ENCODE data around the gene SPTLC3. TPM values are rescaled to one million over a fixed set of nuclear protein-coding genes. Genes with fewer than 3 reads are reported as not detected.

SPTLC3 gene
- polyA plus RNA-seq, 1 of the 3 experiments (the other 2 are of a cell fraction), result 0.02 TPM

- H3K27me3 ChIP-seq (ENCODE audit: insufficient read depth), result no peaks in the 10 kb centered on the region
- CTCF ChIA-PET, result no interaction called here
Measured at GRCh38 chr20:13128173-13128572, 119.4 kb downstream of the SPTLC3 start.

DNA sequence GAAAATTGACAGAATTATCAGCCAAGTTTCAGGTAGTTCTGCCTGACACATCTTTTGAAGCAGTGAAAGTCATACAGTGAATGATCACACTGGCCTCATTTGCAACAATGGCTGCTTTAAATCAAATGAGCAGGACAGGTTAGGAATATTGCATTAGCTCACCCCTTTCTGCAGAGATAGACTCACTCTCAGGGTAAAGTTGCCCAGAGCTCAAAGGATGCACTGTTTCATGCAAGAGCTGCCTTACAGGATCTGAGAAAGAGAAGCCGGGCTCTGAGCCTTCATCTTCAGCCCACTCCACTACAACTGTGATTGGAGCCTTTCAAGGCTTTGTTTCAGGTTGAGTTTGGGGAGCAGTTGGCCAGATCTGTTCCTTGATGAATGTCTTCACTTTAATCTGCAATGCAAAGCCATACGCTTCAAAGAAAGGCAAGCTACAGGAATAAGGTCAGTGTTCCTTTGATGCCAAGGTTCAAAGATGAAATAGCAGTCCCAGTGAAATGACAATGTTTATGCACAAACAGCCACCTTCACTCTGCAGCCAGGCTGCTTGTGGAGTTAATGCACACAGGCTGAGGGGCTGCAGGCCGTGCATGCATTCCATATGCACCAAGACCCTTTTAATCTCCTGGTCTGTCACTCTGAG, 121.4 kb downstream of the SPTLC3 start:
- Histone ChIP-seq H3K4me3 (ENCODE audit: low read depth in 2 of 2, low read length in 1 of 2) (no peak overlapping the region), H3K27ac (ENCODE audit: low read depth in 2 of 2, low read length in 1 of 2) (no peak overlapping the region), H3K27me3 (ENCODE audit: insufficient read depth) (no peaks in the 10 kb centered on the region), H3K9me3 (no peaks in the 10 kb centered on the region), H3K9ac (no peak overlapping the region), H2AFZ (ENCODE audit: low read depth) (no peak overlapping the region), H3K4me1 (ENCODE audit: control insufficient read depth in 1 of 2, insufficient read depth in 2 of 2, low read depth in 1 of 2, low read length in 1 of 2) (no peaks in the 10 kb centered on the region), H4K20me1 (ENCODE audit: insufficient read depth) (no peaks in the 10 kb centered on the region), H3K79me2 (ENCODE audit: insufficient read depth) (no peaks in the 10 kb centered on the region), H3K9me2 (no peaks in the 10 kb centered on the region), H3K36me3 (replicated peaks in 1 of 2; ENCODE audit: control insufficient read depth in 1 of 2, insufficient read depth in 2 of 2, low read length in 1 of 2) (no peaks in the 10 kb centered on the region), H3K4me2 (no peak overlapping the region), H3F3A (replicated peaks; ENCODE audit: insufficient read depth) (no peaks in the 10 kb centered on the region)
- 23% methylated on average over 3 of the region's 3 CpGs for WGBS (ENCODE audit: low lambda C conversion rate)
- DNase-seq, result no peak
- CTCF ChIA-PET, result interaction anchor here (0.6 to 2.9 kb wide), 3 partner anchors 11 to 629 kb away, joined by 3 to 16 read pairs (median 3); no protein-coding TSS in a partner anchor
- TF ChIP-seq FOXJ3 (CRISPR knock-in tag; IDR thresholded peaks at IDR 0.05), result no peak
- no peak for TF ChIP-seq POLR2AphosphoS5 (IDR thresholded peaks at IDR 0.05; ENCODE audit: low read depth, low read length)
- TF ChIP-seq, protein P1, sequence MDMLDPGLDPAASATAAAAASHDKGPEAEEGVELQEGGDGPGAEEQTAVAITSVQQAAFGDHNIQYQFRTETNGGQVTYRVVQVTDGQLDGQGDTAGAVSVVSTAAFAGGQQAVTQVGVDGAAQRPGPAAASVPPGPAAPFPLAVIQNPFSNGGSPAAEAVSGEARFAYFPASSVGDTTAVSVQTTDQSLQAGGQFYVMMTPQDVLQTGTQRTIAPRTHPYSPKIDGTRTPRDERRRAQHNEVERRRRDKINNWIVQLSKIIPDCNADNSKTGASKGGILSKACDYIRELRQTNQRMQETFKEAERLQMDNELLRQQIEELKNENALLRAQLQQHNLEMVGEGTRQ (IDR thresholded peaks at IDR 0.05; ENCODE audit: borderline replicate concordance, low read depth, low read length), result no peak
- no peak for TF ChIP-seq JUND (IDR thresholded peaks at IDR 0.05)
- TF ChIP-seq, protein P2, sequence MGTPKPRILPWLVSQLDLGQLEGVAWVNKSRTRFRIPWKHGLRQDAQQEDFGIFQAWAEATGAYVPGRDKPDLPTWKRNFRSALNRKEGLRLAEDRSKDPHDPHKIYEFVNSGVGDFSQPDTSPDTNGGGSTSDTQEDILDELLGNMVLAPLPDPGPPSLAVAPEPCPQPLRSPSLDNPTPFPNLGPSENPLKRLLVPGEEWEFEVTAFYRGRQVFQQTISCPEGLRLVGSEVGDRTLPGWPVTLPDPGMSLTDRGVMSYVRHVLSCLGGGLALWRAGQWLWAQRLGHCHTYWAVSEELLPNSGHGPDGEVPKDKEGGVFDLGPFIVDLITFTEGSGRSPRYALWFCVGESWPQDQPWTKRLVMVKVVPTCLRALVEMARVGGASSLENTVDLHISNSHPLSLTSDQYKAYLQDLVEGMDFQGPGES (IDR thresholded peaks at IDR 0.05; ENCODE audit: low read depth, low read length), result no peak
- TF ChIP-seq, protein P3, sequence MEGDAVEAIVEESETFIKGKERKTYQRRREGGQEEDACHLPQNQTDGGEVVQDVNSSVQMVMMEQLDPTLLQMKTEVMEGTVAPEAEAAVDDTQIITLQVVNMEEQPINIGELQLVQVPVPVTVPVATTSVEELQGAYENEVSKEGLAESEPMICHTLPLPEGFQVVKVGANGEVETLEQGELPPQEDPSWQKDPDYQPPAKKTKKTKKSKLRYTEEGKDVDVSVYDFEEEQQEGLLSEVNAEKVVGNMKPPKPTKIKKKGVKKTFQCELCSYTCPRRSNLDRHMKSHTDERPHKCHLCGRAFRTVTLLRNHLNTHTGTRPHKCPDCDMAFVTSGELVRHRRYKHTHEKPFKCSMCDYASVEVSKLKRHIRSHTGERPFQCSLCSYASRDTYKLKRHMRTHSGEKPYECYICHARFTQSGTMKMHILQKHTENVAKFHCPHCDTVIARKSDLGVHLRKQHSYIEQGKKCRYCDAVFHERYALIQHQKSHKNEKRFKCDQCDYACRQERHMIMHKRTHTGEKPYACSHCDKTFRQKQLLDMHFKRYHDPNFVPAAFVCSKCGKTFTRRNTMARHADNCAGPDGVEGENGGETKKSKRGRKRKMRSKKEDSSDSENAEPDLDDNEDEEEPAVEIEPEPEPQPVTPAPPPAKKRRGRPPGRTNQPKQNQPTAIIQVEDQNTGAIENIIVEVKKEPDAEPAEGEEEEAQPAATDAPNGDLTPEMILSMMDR (IDR thresholded peaks at IDR 0.05), result no peak
- TF ChIP-seq RCOR1 (IDR thresholded peaks at IDR 0.05; ENCODE audit: low read length), result no peak
- no peak for TF ChIP-seq GATA2 (CRISPR knock-in tag; IDR thresholded peaks at IDR 0.05)
- no peak for TF ChIP-seq GABPA (IDR thresholded peaks at IDR 0.05; ENCODE audit: low read depth)
- TF ChIP-seq NRF1 (IDR thresholded peaks at IDR 0.05; ENCODE audit: low read depth, low read length), result no peak
- no peak for TF ChIP-seq EP300 (IDR thresholded peaks at IDR 0.05; ENCODE audit: borderline replicate concordance in 1 of 2, low read depth in 1 of 2, low read length in 1 of 2)
- TF ChIP-seq USF1 (IDR thresholded peaks at IDR 0.05; ENCODE audit: borderline replicate concordance, low read depth), result no peak
- TF ChIP-seq TCF12 (IDR thresholded peaks at IDR 0.05), result no peak
- TF ChIP-seq SIN3A (IDR thresholded peaks at IDR 0.05; ENCODE audit: borderline replicate concordance, low read depth, low read length), result no peak
- TF ChIP-seq SMC3 (IDR thresholded peaks at IDR 0.05; ENCODE audit: low read depth, low read length), result no peak
- TF ChIP-seq, protein P4, sequence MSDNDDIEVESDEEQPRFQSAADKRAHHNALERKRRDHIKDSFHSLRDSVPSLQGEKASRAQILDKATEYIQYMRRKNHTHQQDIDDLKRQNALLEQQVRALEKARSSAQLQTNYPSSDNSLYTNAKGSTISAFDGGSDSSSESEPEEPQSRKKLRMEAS (IDR thresholded peaks at IDR 0.05; ENCODE audit: low read depth), result no peak
- no peak for TF ChIP-seq NFIC (IDR thresholded peaks at IDR 0.05; ENCODE audit: borderline replicate concordance)
- TF ChIP-seq ELF1 (IDR thresholded peaks at IDR 0.05), result no peak
- no peak for TF ChIP-seq FOSL2 (IDR thresholded peaks at IDR 0.05; ENCODE audit: borderline replicate concordance, low read depth)
- POLR2A ChIA-PET, result no interaction called here

More at GRCh38 chr20:13128173-13128572, 119.4 kb downstream of the SPTLC3 start:
- H3K9ac ChIP-seq, result no peak overlapping the region
- H4K20me1 ChIP-seq (ENCODE audit: insufficient read depth), result no peaks in the 10 kb centered on the region
- H3K36me3 ChIP-seq (replicated peaks in 1 of 2; ENCODE audit: control insufficient read depth in 1 of 2, insufficient read depth in 2 of 2, low read length in 1 of 2), result no peaks in the 10 kb centered on the region
- no peaks in the 10 kb centered on the region for H3K9me2 ChIP-seq
- no peaks in the 10 kb centered on the region for H3K9me3 ChIP-seq
- no peak overlapping the region for H3K4me3 ChIP-seq (ENCODE audit: low read depth in 2 of 2, low read length in 1 of 2)
- H3F3A ChIP-seq (replicated peaks; ENCODE audit: insufficient read depth), result no peaks in the 10 kb centered on the region
- H2AFZ ChIP-seq (ENCODE audit: low read depth), result no peak overlapping the region
- no peak overlapping the region for H3K27ac ChIP-seq (ENCODE audit: low read depth in 2 of 2, low read length in 1 of 2)
- H3K4me2 ChIP-seq, result no peak overlapping the region
- no peaks in the 10 kb centered on the region for H3K79me2 ChIP-seq (ENCODE audit: insufficient read depth)
- DNase-seq, result no peak
- WGBS (ENCODE audit: low lambda C conversion rate), result 18% methylated on average over 1 of the region's 1 CpG
- H3K4me1 ChIP-seq (ENCODE audit: control insufficient read depth in 1 of 2, insufficient read depth in 2 of 2, low read depth in 1 of 2, low read length in 1 of 2), result no peaks in the 10 kb centered on the region
- TF ChIP-seq, protein P4 (IDR thresholded peaks at IDR 0.05; ENCODE audit: low read depth), result no peak
- no peak for TF ChIP-seq EP300 (IDR thresholded peaks at IDR 0.05; ENCODE audit: borderline replicate concordance in 1 of 2, low read depth in 1 of 2, low read length in 1 of 2)
- no peak for TF ChIP-seq JUND (IDR thresholded peaks at IDR 0.05)
- no peak for TF ChIP-seq GATA2 (CRISPR knock-in tag; IDR thresholded peaks at IDR 0.05)
- no peak for TF ChIP-seq ELF1 (IDR thresholded peaks at IDR 0.05)
- no peak for TF ChIP-seq NFIC (IDR thresholded peaks at IDR 0.05; ENCODE audit: borderline replicate concordance)
- TF ChIP-seq, protein P1 (IDR thresholded peaks at IDR 0.05; ENCODE audit: borderline replicate concordance, low read depth, low read length), result no peak
- no peak for TF ChIP-seq GABPA (IDR thresholded peaks at IDR 0.05; ENCODE audit: low read depth)
- no peak for TF ChIP-seq CHD2 (IDR thresholded peaks at IDR 0.05; ENCODE audit: low read length, partially characterized antibody)
- POLR2A ChIA-PET, result no interaction called here

All from SK-N-SH (cell line).